Posterior cingulate gyrus (tissue), 11 donors: Measurements from ENCODE around the gene PSENEN.
"Not testable (repeated sequence)": the region's sequence is repeated elsewhere in the genome, so short reads cannot be mapped to it uniquely, and the experiment has no call there.

ENCODE experiments used
- DNase-seq, 10 donors: peaks; one replicate each; pipeline versions ENCODE4 v3.0.0 to v3.0.0-alpha.2; 2020 to 2021; ENCODE audit warnings: mixed read lengths in 3 of 10
- intact Hi-C: fragments of 100-400 bp; cut with DNase I; formaldehyde crosslinking; loops from one replicate; pipeline ENCODE4 v1.15.1; 2023

Gene PSENEN

DNA sequence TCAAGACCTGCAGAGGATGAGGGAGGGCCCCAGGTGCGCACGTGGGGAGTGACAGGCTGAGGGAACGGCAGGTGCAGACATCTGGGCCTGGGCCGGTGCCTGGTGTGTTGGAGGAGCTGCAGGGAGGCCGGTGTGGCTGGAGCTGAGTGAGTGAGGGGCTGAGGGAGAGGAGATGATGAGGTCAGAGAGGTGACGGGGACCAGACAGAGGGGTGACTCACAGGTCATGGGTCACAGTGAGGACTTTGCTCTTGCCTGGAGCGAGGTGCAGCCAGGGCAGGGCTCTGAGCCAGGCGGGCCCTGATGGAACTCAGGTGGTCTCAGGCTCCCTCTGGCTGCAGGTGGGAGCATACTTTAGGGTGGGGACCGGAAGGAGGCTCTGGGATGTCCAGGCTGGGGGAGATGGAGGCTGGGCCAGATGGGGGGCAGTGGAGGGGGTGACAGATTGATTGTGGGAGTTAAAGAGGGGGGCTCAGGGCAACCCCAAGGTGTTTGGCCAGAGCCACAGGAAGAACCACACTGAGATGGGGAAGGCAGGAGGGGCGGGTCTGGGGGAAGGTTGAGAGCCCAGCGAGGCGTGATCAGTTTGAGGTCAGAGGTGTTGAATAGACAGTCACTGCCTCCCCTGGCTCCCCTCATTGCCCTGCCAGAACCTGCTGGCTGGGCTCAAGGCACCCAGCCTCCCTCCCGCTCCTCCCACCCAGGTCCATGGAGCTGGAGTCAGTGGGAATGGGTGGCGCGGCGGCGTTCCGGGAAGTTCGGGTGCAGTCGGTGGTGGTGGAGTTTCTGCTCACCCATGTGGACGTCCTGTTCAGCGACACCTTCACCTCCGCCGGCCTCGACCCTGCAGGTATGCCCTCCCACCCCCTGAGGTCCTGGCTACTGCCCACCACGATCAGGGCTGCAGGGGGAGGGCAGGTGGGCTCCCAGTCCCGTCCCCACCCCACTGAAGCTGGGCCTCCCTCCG, 38.3 kb downstream of the PSENEN start:
- intact Hi-C loops = no loop called here
- DNase-seq = peak in 1 of 10 donors; percentile 68

DNA sequence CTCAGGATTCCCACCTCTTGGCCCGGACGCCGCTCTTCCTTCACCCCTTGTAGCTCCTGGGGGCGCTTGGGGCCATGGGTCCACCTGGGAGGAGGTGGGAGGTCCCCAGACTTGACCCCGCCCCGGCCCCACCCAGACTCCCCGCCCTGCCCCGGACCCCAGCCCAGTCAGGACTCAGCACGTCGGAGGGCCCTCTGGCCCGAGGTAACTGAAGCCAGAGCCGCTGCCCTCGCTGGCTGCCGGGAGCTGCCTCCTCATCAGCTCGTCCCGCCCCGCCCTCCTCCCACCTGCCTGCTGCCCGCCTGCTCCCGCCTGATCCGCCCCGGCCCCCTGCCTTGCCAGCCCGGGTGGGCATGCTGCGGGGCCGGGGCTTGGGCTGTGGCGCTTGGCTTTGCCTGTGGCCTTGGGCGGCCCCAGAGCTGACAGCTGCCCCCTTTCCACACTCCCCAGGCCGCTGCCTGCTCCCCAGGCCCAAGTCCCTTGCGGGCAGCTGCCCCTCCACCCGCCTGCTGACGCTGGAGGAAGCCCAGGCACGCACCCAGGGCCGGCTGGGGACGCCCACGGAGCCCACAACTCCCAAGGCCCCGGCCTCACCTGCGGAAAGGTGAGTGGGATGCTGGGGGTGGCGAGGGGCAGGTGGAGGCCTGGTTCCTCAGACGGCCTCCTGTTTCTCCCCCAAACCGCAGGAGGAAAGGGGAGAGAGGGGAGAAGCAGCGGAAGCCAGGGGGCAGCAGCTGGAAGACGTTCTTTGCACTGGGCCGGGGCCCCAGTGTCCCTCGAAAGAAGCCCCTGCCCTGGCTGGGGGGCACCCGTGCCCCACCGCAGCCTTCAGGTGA, 39.3 kb downstream of the PSENEN start:
- intact Hi-C loops = no loop called here

DNA sequence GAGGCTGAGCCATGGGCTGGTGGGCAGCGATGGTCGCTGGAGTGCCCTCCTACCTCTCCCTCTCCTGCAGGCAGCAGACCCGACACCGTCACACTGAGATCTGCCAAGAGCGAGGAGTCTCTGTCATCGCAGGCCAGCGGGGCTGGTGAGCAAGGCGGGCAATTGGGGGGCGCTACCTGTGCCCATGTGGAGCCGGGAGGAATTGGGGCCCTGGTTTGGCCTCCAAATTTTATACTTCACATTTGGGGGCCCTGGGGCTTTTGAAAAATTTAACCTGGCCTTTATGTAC, 39.8 kb downstream of the PSENEN start:
- intact Hi-C loops = no loop called here
- peak in 1 of 10 donors; percentile 63 for DNase-seq

More for the DNA sequence above, 39.3 kb downstream of the PSENEN start:
- peak in 1 of 10 donors; percentile 70 for DNase-seq

DNA sequence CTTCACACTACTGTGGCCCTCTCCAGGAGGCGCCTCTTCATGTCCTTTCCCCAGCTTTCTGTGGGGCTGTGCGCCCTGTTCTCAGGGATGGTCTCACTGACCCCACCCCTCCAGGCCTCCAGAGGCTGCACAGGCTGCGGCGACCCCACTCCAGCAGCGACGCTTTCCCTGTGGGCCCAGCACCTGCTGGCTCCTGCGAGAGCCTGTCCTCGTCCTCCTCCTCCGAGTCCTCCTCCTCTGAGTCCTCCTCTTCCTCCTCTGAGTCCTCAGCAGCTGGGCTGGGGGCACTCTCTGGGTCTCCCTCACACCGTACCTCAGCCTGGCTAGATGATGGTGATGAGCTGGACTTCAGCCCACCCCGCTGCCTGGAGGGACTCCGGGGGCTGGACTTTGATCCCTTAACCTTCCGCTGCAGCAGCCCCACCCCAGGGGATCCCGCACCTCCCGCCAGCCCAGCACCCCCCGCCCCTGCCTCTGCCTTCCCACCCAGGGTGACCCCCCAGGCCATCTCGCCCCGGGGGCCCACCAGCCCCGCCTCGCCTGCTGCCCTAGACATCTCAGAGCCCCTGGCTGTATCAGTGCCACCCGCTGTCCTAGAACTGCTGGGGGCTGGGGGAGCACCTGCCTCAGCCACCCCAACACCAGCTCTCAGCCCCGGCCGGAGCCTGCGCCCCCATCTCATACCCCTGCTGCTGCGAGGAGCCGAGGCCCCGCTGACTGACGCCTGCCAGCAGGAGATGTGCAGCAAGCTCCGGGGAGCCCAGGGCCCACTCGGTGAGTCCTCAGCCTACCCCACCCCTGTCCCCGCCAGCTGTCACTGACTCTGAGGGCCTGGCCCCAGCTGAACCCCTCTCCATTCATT, 41.1 kb downstream of the PSENEN start:
- DNase-seq = peak in 1 of 10 donors; percentile 61
- intact Hi-C loops = no loop called here

DNA sequence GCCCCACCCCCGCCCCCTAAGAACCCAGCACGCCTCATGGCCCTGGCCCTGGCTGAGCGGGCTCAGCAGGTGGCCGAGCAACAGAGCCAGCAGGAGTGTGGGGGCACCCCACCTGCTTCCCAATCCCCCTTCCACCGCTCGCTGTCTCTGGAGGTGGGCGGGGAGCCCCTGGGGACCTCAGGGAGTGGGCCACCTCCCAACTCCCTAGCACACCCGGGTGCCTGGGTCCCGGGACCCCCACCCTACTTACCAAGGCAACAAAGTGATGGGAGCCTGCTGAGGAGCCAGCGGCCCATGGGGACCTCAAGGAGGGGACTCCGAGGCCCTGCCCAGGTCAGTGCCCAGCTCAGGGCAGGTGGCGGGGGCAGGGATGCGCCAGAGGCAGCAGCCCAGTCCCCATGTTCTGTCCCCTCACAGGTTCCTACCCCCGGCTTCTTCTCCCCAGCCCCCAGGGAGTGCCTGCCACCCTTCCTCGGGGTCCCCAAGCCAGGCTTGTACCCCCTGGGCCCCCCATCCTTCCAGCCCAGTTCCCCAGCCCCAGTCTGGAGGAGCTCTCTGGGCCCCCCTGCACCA, 41.9 kb downstream of the PSENEN start:
- DNase-seq = peak in 1 of 10 donors; percentile 52
- intact Hi-C loops = no loop called here

DNA sequence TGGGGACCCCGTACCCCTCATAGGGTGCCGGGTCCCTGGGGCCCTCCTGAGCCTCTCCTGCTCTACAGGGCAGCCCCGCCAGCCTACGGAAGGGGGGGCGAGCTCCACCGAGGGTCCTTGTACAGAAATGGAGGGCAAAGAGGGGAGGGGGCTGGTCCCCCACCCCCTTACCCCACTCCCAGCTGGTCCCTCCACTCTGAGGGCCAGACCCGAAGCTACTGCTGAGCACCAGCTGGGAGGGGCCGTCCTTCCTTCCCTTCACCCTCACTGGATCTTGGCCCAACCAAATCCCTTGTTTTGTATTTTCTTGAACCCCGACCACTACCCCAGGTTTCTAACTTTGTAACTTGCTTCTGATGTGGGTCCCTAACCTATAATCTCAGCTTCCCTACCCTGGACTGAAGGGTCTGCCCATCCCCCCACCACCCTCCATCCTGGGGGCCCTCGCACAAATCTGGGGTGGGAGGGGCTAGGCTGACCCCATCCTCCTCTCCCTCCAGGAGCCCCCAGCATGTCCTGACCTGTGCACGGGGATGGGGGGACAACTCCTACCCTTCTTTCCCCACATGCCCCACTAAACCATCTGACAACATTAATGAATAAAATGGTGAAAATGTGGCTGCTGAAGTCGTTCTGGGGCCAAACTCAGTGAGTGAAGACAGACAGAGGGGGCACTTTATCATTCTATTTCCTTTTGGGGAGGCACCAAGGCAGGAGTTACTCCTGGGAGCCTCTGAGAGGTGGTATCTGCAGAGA, 42.9 kb downstream of the PSENEN start:
- no peak for DNase-seq
- intact Hi-C loops = no loop called here

DNA sequence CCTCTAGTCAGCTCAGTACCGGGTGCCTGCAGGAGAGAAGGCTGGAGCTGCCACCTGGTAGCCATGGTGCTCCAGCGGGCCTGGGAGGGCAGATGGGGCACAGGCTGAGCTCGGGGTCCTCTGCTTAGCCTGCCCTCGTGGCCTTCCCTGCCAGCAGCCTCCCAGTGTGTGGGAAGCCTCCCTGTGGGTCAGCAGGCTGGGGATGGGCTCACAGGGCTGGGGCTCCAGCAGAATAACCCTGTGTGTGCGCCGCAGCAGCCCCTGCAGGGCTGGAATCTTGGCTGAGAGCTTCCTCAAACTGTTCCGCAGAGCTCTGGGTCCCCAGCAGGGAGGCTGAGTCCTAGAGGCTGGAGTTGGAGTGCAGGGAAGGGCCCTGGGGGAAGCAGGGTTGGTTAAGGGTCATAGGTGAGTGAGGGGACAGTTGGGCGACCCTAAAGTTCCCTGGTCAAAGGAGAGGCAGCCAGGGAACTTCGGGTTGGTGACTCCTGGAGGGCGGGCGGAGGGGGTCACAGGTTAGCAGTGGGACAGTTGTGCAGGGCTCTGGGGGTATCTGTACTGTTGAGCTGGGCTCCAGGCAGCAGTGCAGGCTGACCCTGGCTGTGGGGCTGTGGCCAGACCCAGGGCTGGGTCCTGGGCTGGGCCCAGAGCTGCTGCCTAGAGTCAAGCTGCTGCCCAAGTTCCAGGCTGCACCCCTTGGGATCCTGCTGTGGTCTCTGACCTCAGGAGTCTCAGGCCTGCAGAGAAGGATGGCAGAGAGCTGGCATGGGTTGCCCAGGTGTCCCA, 43.9 kb downstream of the PSENEN start:
- intact Hi-C loops = no loop called here
- peak in 1 of 10 donors; percentile 82 for DNase-seq

DNA sequence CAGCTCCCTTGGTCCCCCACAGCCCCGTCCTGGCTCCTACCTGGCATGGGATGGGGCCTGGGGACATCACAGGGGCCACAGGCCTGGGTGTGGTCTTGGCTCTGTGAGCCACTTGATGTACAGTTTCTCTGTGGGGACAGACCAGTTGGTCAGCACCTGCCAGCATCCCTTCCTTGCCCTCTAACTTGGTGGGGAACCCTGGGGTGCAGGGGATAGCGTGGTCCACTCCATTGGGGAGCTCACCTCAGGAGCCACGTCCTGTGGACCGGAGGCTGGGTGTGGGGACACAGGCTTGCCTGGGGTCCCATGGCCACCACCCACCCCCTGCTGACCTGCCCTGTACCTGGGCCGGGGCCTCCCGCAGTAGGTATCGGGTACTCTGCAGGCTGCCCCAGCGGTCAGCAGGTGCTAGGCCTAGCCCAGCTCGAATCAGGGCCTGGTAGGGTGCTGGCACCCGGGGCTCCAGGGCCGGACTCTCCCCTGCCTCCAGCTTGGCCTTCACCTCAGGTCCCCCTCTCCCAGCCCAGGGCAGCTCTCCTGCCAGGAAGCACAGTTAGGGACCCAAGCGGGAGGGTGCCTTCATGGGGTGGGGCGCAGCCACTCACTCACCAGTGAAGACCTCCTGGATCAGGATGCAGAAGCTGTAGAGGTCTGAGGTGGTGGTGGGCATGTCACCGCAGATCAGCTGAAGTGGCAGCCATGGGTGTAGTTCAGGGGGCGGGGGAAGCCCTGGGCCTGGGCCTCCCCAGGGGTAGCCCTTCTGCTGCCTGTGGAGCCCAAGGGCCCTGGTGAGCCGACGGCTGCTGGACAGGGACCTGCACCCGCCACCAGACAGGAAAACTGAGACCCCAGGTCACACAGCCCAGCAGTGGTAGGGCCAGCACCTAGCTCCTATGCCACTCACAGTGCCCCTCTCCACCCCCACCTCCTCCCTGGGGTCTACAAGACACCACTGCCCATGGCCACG, 44.8 kb downstream of the PSENEN start:
- intact Hi-C loops = no loop called here
- peak in 1 of 10 donors; percentile 83 for DNase-seq

DNA sequence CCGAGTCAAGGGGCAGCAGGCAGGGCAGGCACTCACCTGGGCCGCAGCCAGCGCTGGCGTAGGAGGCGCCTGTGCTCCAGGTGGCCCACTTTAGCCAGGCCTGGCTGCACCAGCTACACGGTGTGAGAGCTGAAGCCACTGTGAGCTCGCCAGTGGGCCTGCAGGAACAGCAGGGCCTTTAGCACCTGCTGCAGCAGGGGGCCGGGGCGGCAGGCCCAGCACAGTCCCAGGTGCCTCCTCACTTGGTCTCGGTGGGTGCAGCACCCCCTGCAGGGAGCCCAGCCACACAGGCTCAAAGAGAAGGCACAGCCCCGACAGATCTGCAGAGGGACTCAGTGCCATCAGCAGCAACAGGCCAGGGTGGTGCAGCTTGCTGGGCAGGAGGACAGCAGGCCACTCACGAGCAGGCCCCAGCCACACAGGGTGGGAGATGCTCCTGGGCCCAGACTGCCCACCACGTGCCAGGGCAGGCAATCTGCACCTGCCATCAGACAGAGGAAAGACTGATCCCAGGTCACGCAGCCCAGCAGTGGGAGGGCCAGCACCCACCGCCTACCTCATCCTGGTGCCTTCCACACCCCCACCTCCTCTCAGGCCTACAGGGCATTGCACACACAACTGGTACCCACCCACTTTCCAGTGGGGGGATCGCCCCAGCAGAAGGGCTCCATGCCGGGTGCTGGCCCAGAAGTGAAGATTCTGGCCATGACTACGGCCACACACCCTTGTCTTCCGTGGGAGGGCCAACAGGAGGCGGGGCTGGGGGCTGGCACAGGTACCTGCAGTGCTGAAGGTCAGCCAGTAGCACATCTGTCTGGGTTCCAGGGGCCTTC, 45.7 kb downstream of the PSENEN start:
- peak in 1 of 10 donors; percentile 84 for DNase-seq
- intact Hi-C loops = no loop called here

DNA sequence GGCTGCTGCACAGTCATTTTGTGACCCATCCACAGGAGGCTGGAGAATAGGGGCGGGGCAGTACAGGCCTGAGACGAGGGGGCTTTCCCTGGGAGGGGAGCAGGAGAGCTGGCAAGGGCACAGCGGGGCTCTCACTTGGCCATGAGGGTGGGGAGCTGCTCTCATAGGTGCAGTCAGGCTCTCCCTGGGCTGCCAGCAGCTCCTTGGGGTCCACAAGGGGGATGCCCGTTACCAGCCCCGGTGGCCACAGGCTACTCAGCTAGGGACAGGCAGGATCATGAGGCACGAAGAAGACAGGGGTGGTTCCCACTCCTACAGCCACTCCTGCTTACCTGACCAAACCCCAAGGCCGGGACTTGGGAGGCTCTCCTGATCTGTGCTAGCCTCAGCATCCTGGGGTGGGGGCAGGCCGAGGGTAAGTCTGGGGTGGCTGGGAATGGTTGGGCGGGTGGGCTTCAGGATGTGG, 46.4 kb downstream of the PSENEN start:
- intact Hi-C loops = no loop called here
- no peak for DNase-seq

DNA sequence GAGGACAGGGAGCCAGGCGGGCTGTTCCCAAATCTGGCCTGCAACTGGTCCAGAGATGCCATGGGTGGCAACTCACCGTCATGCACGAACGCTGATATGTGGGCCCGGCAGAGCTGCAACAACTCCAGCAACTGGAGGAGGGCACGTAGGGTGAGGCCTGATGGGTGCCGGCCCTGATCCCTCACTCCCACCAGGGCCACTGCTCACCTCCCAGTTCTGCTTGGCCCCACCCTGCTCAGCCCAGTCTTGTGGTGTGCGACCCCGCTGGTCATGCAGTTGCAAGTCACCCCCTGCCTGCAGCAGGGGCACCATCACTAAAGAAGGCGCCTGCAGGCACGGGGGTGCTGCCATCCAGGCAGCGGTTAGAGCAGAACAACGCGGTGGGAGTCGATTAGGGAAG, 46.9 kb downstream of the PSENEN start:
- intact Hi-C loops = no loop called here
- no peak for DNase-seq

DNA sequence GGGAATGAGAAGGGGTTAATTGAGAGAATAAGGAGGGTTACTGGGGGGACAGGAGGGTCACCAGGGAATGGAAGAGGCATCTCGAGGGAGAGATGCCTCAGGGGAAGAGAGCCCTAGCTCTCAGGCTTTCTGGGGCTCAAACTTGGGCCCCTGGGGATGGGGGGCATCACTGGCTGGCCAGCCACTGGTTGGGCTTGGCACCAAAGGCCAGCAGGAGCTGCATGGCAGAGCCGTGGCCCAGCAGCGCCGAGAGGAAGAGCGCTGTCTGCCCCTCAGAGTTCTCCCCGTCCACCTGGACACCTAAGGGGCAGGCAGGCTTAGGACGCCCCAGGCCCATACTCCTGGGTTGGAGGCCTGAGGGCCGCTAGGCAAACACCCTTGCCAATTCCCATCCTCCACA, 47.4 kb downstream of the PSENEN start:
- intact Hi-C loops = no loop called here
- no peak for DNase-seq

DNA sequence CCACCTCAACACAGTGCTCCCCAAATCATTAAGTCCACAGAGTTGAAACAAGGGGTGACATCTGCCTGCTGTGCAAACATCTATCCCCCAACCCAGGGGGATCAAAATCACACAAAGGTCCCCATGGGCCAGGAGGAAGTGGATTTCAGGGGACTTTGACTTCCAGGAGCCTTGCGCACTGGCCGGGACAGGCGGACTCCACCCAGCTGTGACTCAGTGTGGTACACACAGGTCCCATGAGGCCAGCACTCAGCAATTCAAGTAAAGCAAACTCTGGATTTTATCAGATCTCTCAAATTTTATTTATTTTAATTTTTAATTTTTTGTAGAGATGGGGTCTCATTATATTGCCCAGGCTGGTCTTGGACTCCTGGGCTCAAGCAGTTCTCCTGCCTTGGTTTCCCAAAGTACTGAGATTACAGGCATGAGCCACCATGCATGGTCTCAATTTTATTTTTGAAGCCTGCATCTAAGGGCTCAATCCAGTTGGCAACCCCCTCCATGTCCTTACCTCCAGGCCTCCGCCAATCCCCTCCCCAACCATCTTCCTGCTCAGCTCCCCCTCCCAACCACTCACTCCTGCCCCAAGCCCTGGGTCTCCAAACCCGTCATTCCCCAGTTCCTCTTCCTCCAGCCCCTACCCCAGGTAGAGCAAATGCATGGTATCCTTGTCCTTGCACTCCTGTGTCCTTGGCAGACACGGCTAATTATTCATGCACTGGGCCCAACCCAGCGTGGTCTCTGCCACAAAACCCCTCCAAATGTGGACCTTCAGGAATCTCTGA, 48.1 kb downstream of the PSENEN start:
- DNase-seq = no peak
- intact Hi-C loops = no loop called here

DNA sequence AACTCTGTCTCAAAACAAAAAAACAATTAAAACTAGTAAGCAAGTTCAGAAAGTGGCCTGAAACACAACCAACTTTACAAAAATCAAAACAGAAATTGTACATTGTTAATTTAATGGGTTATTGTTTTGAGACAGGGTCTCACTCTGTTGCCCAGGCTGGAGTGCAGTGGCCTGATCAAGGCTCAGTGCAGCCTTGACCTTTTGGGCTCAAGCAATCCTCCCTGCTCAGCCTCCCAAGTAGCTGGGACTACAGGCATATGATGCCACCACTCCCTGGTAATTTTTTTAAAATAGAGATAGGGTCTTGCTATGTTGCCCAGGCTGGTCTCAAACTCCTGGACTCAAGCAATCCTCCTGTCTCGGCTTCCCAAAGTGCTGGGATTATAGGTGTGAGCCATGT, 50.1 kb downstream of the PSENEN start:
- intact Hi-C loops, DNase-seq: not testable (repeated sequence)
